KMS-11 (cell line): ENCODE measurements around the gene XIAP.
"Not testable (repeated sequence)": the region's sequence is repeated elsewhere in the genome, so short reads cannot be mapped to it uniquely, and the experiment has no call there.

Experiments
- H2AFZ ChIP-seq: fragments of 200-600 bp; sonication (generic); 2 replicates; pipeline ENCODE4 v1.6.1; 2016; ENCODE audit warnings: antibody characterized with exemption, mixed run types, low read depth
- H3K27ac ChIP-seq: fragments of 200-600 bp; sonication (generic); 2 replicates; pipeline ENCODE4 v1.6.1; 2016; ENCODE audit warnings: mild to moderate bottlenecking, mixed run types
- H3K27me3 ChIP-seq: fragments of 200-600 bp; sonication (generic); 2 replicates; pipeline ENCODE4 v1.6.1; 2017; ENCODE audit warnings: mild to moderate bottlenecking, low read depth, mixed run types, moderate library complexity; ENCODE audit not compliant: insufficient read depth
- H3K36me3 ChIP-seq: fragments of 200-600 bp; sonication (generic); 2 replicates; pipeline ENCODE4 v1.6.1; 2017; ENCODE audit warnings: mild to moderate bottlenecking, mixed run types; ENCODE audit not compliant: insufficient read depth
- H3K4me1 ChIP-seq: fragments of 200-600 bp; sonication (generic); 2 replicates; pipeline ENCODE4 v1.6.1; 2016; ENCODE audit warnings: mild to moderate bottlenecking, low read depth, mixed run types; ENCODE audit not compliant: poor library complexity, severe bottlenecking
- H3K4me2 ChIP-seq: fragments of 200-600 bp; sonication (generic); 2 replicates; pipeline ENCODE4 v1.7.0; 2016; ENCODE audit warnings: mild to moderate bottlenecking, mixed run types
- H3K4me3 ChIP-seq: fragments of 200-600 bp; sonication (generic); IDR thresholded peaks from 2 replicates; pipeline ENCODE4 v1.6.1; 2017; ENCODE audit warnings: low read depth, low read length, mixed read lengths; ENCODE audit not compliant: insufficient read depth
- H3K79me2 ChIP-seq: fragments of 200-600 bp; sonication (generic); 2 replicates; pipeline ENCODE4 v1.6.1; 2016; ENCODE audit warnings: low read depth, mixed run types; ENCODE audit not compliant: insufficient read depth
- H3K9ac ChIP-seq: fragments of 200-600 bp; sonication (generic); 2 replicates; pipeline ENCODE4 v1.6.1; 2016; ENCODE audit warnings: mild to moderate bottlenecking, mixed run types
- H4K20me1 ChIP-seq: fragments of 200-600 bp; sonication (generic); 2 replicates; pipeline ENCODE4 v1.6.1; 2016; ENCODE audit warnings: mild to moderate bottlenecking, mixed run types; ENCODE audit not compliant: insufficient read depth
- CTCF ChIP-seq: fragments of 200-600 bp; sonication (generic); conservative IDR thresholded peaks from 2 replicates; pipeline ENCODE4 v1.6.1; 2017; ENCODE audit warnings: low read depth, mild to moderate bottlenecking, antibody characterized with exemption, low read length, moderate library complexity, mixed read lengths

Gene XIAP

GRCh38 chrX:123882391-123882790, 22.5 kb downstream of the XIAP start:
- Histone ChIP-seq H2AFZ (no peak overlapping the region), H3K4me2 (no peak overlapping the region), H3K79me2 (0 out of 2 replicates have a peak, but pooled peaks cover 5% of the 10 kb centered on the region), H3K36me3 (no peaks in the 10 kb centered on the region), H3K4me3 (no peak overlapping the region), H3K27me3 (no peaks in the 10 kb centered on the region), H3K4me1 (peaks cover 22% of the 10 kb centered on the region), H4K20me1 (no peaks in the 10 kb centered on the region), H3K9ac (no peak overlapping the region), H3K27ac (no peak overlapping the region)
- no peak for TF ChIP-seq CTCF

GRCh38 chrX:123884809-123885408, 25.1 kb downstream of the XIAP start:
- H3K79me2 ChIP-seq: no peaks in the 10 kb centered on the region
- no peak overlapping the region for H3K9ac ChIP-seq
- H3K4me1 ChIP-seq: peaks cover 3% of the 10 kb centered on the region
- H3K27ac ChIP-seq: no peak overlapping the region
- H3K4me2 ChIP-seq: no peak overlapping the region
- H3K4me3 ChIP-seq: no peak overlapping the region
- H3K36me3 ChIP-seq: no peaks in the 10 kb centered on the region
- no peaks in the 10 kb centered on the region for H3K27me3 ChIP-seq
- no peak overlapping the region for H2AFZ ChIP-seq
- peak; percentile 68 for TF ChIP-seq CTCF
- H4K20me1 ChIP-seq: no peaks in the 10 kb centered on the region

- Histone ChIP-seq H3K4me3 (no peak overlapping the region), H4K20me1 (no peaks in the 10 kb centered on the region), H3K9ac (no peak overlapping the region), H3K4me1 (no peaks in the 10 kb centered on the region), H3K36me3 (no peaks in the 10 kb centered on the region), H3K79me2 (no peaks in the 10 kb centered on the region), H3K27me3 (no peaks in the 10 kb centered on the region), H3K4me2 (no peak overlapping the region), H3K27ac (no peak overlapping the region), H2AFZ (no peak overlapping the region)
- TF ChIP-seq CTCF: no peak
Measured at GRCh38 chrX:123899701-123900100, 39.8 kb downstream of the XIAP start.

- H3K4me3 ChIP-seq, H3K27ac ChIP-seq, H3K9ac ChIP-seq, H3K27me3 ChIP-seq, H4K20me1 ChIP-seq, H3K79me2 ChIP-seq, H3K4me2 ChIP-seq, H2AFZ ChIP-seq, H3K36me3 ChIP-seq: not testable (repeated sequence)
- peaks cover 11% of the 10 kb centered on the region for H3K4me1 ChIP-seq
Measured at GRCh38 chrX:123903261-123903660, 43.4 kb downstream of the XIAP start.

- Histone ChIP-seq H3K4me2 (no peak overlapping the region), H3K36me3 (no peaks in the 10 kb centered on the region), H3K27ac (no peak overlapping the region), H3K79me2 (no peaks in the 10 kb centered on the region), H4K20me1 (no peaks in the 10 kb centered on the region), H2AFZ (no peak overlapping the region), H3K9ac (no peak overlapping the region), H3K4me3 (no peak overlapping the region), H3K4me1 (peaks cover 11% of the 10 kb centered on the region), H3K27me3 (no peaks in the 10 kb centered on the region)
- no peak for TF ChIP-seq CTCF
Measured at GRCh38 chrX:123905332-123905731, 45.5 kb downstream of the XIAP start.
